ENCODE results near the gene PNPLA2.

Gene PNPLA2

DNA sequence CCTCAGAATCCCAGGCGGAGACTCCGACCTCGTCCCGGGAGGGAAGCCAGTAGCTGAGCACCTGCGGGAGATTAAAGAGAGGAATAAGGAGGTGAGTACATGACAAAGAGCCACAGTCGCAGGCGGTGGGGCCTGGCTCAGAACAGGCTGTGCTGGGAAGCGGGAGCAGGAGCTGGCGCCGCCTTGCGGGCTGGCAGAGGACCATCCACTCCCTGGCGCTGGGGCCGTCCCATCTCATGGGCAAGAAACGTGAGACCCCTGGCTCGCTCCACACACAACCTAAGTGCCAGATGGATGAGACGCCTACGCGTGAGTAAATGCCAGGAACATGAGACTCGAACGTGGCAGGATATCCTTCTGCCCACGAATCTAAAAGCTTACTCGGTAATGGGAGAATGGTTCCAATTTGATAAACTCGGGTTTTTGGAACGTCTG lies 35.1 kb upstream of the PNPLA2 start:
- DNase-seq (ENCODE audit: low spot score) = peak; percentile 91

DNA sequence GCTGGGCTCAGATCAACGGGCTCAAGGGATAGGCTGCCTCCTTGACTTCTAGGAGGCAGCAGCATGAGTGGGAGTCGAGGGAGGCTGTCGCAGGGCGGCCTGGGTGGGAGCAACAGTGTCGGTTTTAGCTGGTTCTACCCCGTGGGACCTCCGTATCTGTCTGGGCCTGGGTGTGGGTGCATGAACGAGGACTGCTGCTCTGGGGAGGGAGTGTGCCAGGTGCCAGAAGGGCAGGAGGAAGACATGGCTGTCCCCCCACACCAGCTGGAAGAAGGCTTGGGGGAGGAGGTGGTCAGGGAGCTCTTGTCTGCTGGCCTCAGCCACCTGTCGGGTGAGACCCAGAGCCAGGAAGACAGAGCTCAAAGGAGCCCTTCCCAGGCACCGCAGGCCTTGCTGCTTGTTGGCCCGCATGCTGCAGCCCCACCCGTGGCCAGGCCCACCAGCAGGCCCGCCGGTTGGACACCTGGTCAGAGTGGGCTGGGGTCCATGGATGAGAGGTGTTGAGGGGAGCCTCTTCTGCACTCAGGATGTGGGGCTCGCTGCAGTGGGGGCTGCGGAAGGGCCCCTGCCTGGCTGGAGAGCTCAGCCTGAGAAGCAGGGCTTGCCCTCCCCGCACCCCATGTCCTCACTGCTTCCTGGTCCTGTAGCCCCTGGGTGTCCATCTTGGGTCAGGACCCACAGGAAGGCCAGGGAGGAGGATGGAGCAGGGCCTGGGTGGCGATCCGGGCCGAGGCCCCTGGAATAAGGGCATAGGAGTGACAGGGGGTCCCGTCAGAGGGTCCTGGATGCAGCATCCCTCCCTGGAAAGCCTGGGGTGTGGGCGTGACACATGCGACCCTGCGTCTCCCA lies 32.3 kb upstream of the PNPLA2 start:
- DNase-seq (ENCODE audit: low spot score) = no peak

DNA sequence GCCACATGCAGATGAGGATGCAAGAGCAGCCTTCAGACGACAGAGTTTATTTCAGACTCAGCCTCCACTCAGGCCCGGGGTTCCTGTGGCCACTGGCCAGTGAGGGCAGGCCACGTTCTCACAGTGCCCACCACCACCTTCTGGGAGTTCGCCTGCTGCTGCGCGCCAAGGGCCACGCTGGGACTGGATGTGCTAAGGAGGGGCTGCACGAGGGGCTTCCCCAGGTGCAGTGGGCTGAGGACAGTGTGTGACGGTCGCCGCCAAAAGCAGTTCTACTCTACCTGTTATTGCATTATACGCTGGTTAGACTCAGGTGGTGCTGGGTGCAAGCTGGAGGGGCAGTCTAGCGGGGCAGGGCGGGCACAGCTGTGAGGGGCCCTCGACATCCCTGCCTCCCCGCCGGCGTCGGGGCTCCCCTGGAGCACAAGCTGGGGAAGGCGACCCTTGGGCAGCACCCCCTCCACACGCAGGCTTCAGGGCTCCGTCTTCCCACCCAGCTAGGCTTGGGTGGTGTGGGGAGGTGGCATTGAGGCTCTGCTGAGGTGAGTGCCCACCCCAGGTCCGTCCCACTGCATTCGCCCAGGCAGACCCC lies 31.5 kb upstream of the PNPLA2 start:
- DNase-seq (ENCODE audit: low spot score) = no peak

DNA sequence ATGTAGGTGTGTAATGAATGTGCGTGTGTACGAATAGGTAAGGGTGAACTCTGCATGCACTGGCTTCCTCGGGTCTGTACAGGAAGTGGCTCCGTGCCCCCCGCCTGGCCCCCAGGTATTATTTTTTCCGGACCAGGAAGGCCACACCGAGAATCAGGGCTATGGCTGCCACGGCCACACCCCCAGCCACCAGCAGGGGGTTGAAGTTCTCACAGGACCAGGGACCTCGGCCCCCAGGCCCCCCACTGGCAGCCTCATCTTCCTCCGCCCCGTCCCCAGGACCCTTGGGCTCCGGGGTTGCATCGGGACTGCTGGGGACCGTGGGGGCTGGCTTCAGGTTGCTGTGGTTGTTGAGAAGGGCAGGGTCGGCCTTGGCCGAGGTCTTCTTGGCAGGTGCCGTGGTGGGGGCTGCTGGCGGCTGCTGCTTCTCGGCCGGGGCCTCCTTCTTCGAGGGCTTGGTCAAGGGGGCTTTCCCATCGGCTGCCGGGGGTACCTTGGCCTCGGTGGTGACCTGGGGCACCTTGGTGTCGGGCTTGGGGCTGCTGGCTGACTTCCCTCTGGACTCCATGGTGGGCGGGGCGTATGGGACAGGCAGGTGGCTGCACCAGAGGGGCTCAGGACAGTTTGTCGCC lies 30.6 kb upstream of the PNPLA2 start:
- DNase-seq (ENCODE audit: low spot score) = no peak

DNA sequence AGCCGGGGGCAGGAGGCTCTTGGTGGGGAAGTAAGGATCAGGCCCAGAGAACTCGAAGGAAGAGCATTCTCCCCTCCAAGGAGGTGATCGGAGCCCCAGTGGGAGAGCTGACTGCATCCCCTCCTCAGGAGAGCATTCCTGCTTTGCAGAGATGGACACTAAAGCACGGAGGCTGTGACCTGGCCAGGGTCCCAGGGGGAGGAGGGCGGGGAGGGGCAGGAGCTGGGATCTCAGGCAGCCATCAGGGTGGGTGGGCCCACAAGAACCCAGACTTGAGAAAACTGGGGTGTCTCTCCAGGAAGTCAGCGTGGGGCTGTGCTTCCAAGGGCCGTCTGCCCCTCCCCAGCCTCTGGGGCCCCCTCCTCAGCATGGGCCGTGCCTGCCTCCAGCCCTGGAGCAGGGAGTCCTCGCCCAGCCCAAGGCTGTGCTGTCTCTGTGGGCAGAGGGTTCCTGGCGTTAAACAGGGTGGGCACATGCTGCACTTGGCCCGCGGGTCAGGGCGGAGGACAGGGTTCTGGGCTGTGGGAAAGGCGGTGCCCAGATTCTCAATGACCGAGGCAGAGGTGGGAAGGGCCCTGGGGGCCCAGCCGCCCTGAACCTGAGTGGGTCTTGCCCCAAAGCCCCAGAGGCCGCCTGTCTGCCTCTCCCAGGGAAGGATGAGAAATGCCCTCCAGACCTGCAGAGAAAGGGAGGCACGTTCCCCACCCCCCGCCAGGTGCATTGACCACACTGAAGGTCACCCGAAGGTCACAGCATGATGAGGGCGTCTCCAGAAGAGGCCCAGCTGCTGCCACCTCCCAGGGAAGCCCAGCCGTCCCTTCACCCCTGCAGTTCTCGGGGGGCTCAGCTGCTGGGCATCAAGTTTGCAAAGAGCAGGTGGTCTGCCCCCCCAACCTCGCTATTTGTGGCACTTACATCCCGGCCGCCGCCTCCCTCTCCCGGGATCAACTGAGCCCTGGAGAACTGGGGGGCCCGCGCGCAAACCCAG lies 29.5 kb upstream of the PNPLA2 start:
- no peak for DNase-seq (ENCODE audit: low spot score)

DNA sequence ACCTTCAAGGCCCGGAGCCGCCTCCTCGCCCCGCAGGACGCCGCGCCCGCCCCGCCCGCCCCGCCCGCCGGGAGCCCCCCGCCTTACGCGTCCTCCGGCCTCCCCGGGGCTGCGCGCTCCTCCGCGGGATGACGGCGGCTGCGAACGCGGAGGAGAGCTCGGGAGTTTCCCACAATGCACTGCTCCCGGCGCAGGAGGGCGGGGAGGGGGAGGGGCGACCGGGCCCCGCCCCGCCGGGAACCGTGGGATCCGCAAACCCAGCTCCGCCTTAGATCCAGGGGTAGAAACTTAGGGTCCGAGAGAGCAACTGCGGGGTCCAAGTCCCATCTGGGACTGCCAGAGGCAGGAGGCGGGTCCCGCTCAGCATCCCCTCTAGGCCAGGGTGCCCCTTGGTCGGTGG lies 28.8 kb upstream of the PNPLA2 start, which contains the start of gene CEND1:
CEND1 (minus strand) TSS at position 148 of the 400 bp plus-strand sequence. CDS start 1,514 bp downstream, outside the sequence.
- peak; percentile 72 for DNase-seq (ENCODE audit: low spot score)

DNA sequence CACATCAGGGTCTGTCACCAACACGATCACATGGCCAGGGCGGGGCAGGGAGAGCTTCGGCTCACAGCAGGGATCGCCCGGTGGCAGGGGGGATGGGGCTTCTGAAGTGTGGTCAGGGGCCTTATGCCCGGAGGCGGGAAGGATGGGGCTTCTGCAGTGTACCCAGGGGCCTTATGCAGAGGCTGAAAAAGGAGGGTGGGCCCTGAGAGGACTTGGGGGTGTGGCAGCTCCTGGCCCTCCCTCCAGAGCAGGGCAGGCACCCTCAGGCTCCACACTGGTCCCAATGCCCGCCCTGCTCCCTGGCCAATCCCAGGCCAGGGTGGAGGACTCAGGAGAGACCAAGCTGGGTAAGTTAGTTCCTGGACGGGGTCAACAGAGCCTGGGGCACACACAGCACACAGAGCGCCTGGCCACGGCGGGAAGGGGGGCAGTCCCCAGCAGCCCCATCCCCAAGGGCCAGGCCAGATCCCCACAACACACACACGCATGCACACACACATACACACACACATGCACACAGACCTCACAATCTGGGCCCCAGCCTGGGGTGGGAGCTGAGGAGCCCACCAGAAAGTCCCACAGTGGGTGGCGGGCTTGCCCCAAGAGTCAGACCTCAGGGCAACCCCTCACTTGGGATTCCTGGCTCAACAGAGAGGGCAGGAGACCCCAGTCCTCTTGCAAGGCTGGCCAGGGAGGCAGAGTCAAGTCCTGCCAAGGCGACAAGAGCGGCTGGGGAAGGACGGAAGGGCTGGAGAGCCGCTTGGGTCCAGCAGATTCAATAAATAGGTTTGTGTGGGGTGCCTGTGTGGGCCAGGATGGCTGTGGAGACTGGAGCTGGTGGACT lies 27.8 kb upstream of the PNPLA2 start:
- DNase-seq (ENCODE audit: low spot score) = peak; percentile 73

DNA sequence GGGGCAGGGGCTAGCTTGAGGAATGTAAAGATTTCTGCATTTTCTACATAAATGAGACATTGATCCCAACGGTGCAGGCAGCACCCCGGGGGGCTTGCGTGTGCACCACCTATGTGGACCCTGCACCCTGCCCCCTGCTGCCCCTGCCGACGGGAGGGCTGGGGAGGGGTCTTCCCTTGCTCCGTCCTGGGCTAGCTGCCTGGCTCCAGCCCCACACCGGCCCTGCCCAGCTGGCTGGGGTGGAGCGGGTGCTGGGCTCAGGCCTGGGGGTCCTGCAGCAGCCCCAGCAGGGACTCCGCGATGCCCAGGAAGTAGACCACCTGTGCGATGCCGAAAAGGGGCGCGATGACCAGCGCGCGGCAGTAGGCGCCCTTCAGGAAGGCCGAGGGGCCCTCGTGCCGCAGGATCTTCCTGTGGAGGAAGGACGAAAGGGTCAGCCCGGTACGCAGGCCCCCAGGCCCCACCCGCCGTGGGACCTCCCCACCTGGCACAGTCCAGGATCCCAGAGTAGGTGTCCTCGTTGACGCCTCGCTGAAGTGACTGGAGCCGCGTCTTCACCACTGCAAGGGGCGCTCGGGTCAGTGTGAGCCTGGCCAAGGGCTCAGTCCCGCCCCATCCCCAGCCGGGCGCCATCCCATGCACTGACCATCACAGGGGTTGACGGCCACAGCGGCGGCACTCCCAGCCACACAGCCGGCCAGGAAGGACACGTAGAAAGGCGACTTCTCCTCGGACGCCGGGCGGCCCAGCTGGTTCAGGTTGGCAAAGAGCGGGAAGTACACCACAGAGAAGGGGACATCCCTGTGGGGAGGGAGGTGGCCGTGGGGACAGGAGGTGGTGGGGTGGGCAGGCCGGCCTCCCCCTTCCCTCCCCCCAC lies 26.8 kb upstream of the PNPLA2 start:
- DNase-seq (ENCODE audit: low spot score) = no peak

DNA sequence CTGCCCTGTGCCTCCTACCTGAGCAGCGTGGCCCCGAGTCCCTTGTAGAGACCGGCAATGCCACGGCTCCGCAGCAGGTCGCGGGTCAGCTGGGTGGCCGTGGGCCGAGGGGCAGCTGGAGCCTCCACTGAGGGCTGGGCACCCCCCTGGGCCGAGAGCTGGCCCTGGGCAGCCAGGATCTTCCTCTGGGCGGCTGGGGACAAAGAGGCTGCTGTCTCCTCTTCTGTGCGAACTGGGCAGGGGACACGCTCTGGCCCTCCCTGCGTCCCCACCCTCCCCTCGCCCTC lies 26.2 kb upstream of the PNPLA2 start:
- no peak for DNase-seq (ENCODE audit: low spot score)

DNA sequence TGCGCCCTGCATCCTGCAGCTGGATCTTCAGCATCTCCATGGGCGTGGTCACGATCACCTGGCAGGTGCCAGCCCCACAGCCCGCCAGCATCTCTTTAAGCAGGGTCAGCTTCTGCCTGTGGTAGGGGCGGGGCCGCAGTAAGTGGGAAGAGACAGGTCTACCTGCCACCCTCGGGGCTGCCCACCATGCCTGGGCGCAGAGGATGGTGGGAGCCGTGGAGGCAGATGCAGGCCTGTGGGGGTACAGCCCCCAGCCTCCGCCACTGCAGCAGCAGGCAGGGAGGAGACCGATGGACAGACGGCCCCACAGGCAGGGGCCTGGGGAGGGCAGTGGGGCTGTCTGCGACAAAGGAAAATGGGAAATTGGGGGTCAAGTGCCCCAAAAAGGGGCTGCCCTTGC lies 25.8 kb upstream of the PNPLA2 start:
- DNase-seq (ENCODE audit: low spot score) = no peak

DNA sequence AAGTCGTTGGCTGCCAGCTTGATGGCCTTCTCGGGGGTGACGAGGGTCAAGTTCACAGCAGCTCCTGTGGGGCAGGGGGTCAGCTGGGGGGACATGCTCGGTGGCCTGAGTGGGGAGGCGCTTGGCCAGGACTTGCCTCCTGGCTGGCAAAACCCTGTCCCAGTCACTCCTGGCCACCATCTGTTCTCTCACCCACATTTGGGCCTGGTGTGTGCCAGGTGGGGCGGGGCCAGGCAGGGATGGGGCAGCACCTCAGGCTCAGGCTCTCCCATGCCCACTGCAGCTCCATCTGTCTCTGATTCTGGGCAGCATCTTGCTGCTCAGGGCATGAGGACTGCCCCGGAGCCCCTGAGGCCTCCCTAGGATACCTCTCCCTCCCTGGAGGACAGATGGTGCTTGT lies 25.2 kb upstream of the PNPLA2 start:
- no peak for DNase-seq (ENCODE audit: low spot score)

DNA sequence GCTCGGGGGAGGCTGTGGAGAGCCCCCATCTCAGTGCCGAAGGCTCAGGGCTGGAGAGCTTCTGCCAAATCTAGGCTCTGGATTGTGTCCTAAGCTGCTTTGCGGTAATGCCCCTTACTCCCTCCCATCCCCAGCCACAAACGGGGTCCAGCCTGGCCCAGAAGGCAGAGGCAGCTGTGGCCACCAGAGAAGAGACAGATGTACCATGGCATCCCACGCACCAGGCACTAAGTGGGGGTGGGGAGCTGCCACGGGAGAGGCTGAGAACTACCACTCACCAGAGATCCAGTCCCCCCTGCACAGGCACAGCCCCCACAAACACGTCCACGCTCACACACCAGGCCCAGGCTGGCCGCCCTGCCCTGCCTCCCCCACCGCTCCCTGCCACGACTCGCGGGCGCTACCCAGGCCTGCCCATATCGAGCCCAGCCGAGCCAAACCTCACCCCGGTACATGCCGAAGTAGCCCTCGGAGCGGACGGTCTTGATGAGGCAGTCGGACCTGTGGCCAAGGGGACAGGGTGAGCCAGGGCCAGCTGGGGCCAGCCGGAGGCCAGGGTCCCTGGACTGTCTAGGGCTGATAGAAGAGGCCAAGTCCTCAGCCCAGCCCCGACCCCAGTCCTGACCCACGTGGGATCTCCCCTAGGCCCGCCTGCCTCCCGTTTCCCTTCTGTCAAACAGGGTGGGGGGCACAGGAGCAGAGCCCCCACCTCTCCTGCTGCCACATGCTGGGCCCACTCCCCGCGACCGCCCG lies 24.5 kb upstream of the PNPLA2 start:
- no peak for DNase-seq (ENCODE audit: low spot score)

DNA sequence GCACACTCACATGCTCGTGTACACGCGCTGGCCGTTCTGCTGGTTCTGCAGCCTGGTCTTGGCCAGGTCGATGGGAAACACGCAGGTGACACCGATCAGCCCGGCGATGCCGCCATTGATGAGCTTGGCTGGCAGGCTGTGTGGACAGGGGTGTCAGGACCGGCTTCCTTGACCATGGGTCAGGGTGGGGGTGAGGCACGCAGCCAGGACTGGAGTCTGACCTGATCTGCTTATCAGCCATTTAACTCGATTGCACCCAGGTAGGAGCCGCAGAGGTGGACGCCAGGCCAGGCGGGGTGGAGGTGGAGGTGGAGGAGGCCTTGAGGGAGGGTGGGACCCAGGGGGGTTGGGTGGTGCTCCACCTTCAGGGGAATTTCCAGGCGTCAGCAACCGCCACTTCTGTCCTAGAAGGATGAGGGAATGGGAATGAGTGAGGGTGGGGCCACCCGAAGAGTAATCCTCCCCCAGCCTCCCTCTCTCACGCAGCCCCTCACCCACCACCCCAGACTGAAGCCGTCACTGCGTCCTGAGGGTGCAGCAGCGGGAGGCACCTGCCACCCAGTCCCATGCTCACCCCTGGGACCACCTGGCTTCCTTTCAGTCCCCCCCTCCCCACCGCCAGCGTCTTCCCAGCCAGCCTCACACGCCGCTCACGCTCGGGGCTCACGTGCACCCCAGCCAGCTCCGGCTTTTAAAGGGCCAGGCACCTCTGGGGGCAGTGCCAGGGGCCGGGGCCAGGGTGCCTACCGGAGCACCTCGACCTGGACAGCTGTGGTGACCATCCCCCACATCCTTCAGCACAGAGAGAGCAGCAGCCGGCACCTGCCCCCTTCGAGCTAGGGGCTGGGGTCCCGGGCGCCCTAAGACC lies 23.7 kb upstream of the PNPLA2 start:
- no peak for DNase-seq (ENCODE audit: low spot score)

DNA sequence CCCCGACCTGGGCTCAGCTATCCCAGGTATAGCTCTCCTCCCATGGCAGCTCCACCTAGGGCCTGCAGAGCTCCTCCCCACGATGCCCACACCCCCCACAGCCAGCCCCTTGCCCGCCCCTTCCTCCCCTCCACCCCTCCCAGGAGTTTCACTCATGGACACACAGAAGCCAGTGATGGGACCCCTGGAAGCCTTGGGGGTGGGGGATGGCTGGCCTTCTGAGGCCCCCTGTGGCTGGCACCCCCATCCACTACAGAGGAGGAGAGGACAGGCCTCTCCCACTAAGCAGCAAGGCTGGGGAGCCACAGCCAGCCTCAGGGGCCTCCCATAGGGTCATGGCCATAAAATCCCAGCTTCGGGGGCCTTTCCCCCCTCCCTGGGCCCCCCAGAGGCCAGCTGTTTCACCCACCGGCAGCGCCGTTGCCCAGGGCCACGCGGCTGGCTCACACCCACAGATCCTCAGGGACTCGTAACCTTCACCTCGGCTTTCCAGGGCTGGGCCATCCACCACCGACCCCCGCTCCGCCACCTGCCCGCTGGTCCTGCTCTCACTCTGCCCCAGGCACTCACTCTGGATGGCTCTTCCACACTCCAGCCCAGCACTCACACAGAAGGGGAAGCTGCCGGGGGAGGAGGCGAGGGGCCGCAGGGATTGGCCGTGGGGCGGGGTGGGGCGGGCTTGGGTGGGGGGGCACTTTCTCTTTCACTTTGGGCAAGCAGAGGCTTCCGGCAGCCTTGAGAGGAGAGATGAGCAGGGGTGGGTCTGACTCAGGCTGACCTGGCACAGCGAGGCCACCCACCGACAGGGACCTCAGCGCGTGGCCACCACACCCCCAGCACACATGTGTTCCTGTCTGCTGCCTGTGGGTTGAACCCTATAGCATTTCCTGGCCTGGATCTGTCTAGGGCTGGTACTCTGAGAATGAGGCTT lies 22.8 kb upstream of the PNPLA2 start:
- DNase-seq (ENCODE audit: low spot score) = peak; percentile 70

DNA sequence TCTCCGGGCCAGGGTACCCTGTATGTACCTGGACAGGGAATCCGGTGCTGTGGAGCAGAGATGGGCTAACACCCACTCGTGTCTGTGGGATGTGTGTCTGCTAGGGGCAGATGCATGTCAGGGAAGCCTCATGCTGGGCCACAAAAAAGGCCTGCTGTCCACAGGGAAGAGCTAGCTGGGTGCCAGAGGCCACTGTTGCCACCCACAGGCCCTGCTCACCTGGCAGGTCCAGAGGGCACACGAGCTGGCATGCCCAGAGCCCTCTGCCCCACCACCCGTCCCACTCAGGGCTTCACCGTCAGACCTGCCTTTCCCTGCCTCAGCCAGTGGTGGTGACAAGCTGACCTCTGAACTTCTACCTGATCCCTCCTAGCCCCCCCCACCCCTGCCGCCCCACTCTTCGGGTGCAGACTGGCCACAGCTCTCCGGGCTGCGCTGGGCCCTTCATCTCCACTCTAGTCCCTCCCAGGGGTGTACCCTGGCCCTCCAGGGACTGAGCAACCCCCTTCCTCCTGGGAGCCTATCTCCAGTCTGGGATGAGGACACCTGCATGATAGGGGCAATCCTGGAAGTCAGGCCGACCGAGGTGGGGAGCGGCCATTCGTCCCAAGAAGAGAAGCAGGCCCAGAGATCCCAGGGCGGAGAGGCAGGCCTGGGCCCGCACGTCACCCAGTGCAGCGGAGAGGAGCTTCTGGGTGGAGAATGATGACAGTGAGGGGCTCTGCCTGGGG lies 22.0 kb upstream of the PNPLA2 start:
- no peak for DNase-seq (ENCODE audit: low spot score)

Data from SK-N-DZ (cell line).